ENCODE data around the gene PAPPA.

DNA sequence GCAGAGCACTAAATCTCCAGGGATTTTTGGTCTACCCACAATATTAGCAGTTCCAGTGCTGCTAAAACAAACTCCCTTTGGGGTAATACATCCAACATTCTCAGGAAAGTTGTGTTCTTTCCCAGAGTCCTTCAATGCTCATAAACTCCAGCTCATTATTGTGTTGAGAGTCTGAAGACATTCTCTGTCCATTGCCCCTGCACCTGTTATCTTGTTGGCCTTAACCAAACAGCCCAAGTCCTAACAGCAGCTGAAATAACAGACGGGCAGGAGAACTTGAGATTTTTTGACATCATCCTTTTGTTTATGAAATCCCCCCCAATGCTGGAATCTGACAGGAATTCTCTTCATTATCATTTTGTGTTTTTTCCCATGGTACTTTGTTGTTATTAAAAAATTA, 110.8 kb downstream of the PAPPA start:
- TF ChIP-seq, protein P1, sequence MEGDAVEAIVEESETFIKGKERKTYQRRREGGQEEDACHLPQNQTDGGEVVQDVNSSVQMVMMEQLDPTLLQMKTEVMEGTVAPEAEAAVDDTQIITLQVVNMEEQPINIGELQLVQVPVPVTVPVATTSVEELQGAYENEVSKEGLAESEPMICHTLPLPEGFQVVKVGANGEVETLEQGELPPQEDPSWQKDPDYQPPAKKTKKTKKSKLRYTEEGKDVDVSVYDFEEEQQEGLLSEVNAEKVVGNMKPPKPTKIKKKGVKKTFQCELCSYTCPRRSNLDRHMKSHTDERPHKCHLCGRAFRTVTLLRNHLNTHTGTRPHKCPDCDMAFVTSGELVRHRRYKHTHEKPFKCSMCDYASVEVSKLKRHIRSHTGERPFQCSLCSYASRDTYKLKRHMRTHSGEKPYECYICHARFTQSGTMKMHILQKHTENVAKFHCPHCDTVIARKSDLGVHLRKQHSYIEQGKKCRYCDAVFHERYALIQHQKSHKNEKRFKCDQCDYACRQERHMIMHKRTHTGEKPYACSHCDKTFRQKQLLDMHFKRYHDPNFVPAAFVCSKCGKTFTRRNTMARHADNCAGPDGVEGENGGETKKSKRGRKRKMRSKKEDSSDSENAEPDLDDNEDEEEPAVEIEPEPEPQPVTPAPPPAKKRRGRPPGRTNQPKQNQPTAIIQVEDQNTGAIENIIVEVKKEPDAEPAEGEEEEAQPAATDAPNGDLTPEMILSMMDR (IDR thresholded peaks at IDR 0.05; ENCODE audit: insufficient read depth, low read depth, low read length) = no peak
- no peak for TF ChIP-seq EZH2 (IDR thresholded peaks at IDR 0.05; ENCODE audit: insufficient read depth, low read length)
